Skeletal muscle cell (primary cell): ENCODE measurements around the gene TMEM183A.

Source experiments
- DNase-seq: peaks from one replicate; pipeline ENCODE4 v3.0.0-alpha.2; 2010; ENCODE audit warnings: low read depth
- H3K4me3 ChIP-seq: 2 replicates; pipeline ENCODE4 v1.5.1; 2011; ENCODE audit warnings: low read depth, mild to moderate bottlenecking, control low read depth, low read length, moderate library complexity

Gene TMEM183A

DNA sequence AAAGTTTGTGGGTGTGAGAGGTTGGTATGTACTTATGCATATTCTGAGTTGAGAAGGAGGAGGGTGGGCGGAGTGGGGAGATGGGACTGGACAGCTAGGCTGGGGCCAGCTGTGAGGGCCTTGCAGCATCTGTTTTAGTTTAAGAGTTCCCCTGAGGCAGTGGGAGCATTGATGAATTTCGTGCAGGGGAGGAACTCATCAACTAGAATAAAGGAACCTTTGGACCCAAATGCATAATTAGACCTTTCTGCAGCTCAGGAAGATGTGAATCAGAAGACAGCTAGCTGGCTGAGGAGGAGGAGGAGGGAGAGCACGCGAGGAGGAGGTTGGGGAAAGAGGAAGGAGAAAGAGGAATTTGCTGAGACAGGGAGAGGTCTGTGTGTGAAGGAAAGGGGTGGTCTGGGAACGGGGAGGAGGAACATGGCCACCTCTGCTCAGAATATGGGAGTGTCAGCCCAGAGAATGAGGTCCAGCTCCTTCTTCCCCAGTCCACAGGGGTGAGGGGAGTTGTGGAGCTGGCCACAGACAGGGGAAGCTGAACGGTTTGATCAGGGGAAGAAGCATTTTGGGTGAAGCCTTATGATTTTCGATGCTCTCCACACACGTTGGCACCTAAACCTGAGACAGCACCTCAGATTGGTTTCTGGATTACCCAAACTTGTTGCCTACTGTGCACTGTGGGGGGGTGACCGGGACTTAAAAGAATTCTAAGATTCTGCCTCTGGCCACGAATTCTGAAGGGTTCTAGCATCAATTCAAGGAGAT, 50.9 kb downstream of the TMEM183A start:
- DNase-seq, result peak; percentile 48
- no peak overlapping the region for H3K4me3 ChIP-seq

GRCh38 chr1:203058676-203058935, 51.4 kb downstream of the TMEM183A start:
- DNase-seq, result no peak

DNA sequence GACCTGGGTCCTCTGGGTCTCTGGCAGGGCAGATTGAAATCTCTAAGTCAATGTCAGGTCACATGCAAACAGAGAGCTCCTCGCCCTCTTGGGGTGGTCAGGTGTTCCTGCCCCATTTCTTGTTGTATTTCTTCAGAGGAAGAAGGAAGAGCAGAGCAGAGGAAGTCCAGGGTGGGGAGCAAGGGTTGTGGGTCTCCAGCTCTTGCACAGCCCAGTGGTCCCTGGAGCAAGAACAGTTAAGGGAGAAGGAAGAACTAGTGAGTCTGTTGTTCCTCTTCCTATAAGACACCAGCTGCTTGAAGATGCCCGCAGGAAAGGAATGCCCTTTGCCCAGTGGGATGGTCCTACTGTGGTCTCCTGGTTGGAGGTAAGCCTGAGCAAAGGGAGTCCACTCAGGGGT, 52.3 kb downstream of the TMEM183A start:
- H3K4me3 ChIP-seq, result no peak overlapping the region
- DNase-seq, result no peak

More at GRCh38 chr1:203058676-203058935, 51.4 kb downstream of the TMEM183A start:
- H3K4me3 ChIP-seq, result no peak overlapping the region

GRCh38 chr1:203060115-203060514, 52.9 kb downstream of the TMEM183A start:
- DNase-seq, result no peak
- no peak overlapping the region for H3K4me3 ChIP-seq

DNA sequence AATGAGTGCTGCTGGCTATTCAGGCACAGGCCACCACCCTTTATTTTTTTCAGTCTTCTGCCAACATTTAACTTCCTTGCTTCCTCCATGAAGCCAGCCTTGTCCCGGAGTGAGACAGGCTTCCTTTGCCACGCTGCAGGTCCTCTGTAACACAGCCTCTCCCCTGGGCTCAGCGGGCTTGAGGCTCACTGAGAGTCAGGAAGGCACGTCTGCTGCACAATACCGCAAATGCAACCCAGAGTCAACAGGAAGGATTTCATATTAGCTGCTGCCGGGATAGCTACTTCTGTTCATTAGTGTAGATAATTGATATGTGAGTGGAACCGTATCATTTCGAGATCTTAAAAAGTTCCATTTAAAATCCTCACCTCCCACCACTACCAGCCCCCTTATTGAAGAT, 56.1 kb downstream of the TMEM183A start:
- no peak for DNase-seq
- H3K4me3 ChIP-seq, result no peak overlapping the region

GRCh38 chr1:203065191-203065590, 58.0 kb downstream of the TMEM183A start:
- H3K4me3 ChIP-seq, result no peak overlapping the region
- DNase-seq, result no peak

- no peak for DNase-seq
- no peak overlapping the region for H3K4me3 ChIP-seq
Observed at GRCh38 chr1:203065986-203066385, 58.8 kb downstream of the TMEM183A start.

DNA sequence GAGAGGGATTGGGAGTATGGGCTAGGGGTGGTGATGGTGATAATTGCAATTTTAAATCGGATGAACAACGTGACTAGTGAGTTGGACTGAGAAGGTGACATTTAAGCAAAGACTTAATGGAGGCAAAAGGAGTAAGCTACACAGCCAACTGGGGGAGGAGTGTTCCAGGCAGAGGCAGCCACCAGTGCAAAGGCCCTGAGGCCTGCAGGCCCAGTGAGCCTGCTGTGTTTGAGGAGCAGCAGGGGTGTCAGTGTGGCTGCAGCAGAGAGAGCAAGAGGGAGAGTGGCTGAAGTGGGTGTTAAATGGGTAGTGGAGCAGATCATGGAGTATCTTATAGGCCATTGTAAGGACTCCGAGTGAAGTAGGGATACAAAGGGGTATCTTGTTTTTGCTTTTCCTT, 59.8 kb downstream of the TMEM183A start:
- DNase-seq, result no peak
- H3K4me3 ChIP-seq, result no peak overlapping the region

- DNase-seq, result no peak
- no peak overlapping the region for H3K4me3 ChIP-seq
Observed at GRCh38 chr1:203069030-203069747, 62.0 kb downstream of the TMEM183A start.

DNA sequence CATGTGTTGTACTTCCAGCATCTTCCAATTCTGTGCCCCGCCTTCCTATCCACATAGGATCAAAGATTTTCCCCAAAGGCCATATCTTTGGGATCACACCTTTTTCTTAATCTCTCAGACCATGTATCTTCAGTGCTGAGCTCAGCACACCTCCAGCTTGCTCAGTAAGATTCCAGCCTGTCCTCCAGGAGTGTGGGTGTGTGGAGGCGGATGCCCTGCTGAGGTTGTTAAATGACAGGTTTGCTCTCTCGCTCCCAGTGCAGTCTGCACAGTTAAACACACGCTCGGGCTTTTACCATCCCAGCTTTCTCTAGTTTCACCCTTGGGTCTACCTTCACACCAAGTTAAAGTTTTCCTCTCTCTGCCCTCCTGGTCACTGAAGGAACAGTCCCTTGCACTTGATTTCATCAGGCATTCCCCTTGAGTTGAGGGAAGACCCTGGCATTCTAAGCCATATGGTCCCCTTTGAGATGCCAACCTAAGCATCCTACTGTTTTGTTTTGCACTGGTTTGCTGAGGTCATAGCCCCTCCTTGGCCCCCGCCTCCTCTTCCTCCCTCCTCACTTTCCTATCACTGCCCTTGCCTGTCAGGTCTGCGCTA, 64.9 kb downstream of the TMEM183A start:
- DNase-seq, result no peak
- H3K4me3 ChIP-seq, result no peak overlapping the region

DNA sequence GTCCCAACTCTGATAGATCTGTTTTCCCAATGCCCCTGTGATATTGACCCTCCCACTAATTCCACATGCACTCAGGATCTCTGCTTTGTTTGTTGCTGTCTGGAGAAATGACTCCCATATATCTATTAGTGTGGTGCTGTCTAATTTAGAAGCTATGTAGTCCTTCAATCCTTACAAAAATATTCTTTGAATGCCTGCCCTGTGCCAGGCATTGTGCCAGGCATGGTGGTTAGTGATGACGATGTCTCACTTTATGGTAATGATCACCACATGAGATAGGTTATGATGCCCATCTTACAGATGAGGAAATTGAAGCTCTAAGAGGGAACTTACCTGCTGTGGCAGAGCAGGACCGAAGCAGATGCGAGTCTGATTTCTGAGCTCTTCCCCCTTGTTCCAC, 65.7 kb downstream of the TMEM183A start:
- no peak overlapping the region for H3K4me3 ChIP-seq
- DNase-seq, result no peak

- DNase-seq, result no peak
- no peak overlapping the region for H3K4me3 ChIP-seq
Observed at GRCh38 chr1:203073469-203073868, 66.3 kb downstream of the TMEM183A start.
